Activated naive CD8-positive, alpha-beta T cell treated with anti-CD3 and anti-CD28 coated beads, Interleukin-2, amount 10 ng/mL, durations not matched to agents 7 days and 5 days (primary cell): ENCODE measurements around the gene ELK3. TPM values are rescaled to one million over a fixed set of nuclear protein-coding genes. Genes with fewer than 3 reads are reported as not detected.

ENCODE experiments used
- ATAC-seq: fragments of 150-1000 bp; cut with Tn5 transposase; one replicate; pipeline ENCODE4 v1.10.0; 2021; ENCODE audit warnings: low read depth, moderate library complexity
- POLR2A ChIA-PET: fragments of 350-600 bp; sonication (Branson Sonifier 250); formaldehyde crosslinking; loops from one replicate; lab custom pipeline; 2021; ENCODE audit warnings: antibody characterized with exemption; lab: Charles Lee
- DNase-seq: peaks from one replicate; pipeline ENCODE4 v3.0.0; 2021
- H3K27ac Mint-ChIP-seq: one replicate; pipeline ENCODE4 v1.8.0; 2022; ENCODE audit warnings: mild to moderate bottlenecking, mixed read lengths
- H3K27me3 Mint-ChIP-seq: one replicate; pipeline ENCODE4 v1.8.0; 2022; ENCODE audit warnings: mild to moderate bottlenecking, moderate library complexity, mixed read lengths
- H3K36me3 Mint-ChIP-seq: one replicate; pipeline ENCODE4 v1.8.0; 2021; ENCODE audit warnings: mild to moderate bottlenecking, mixed read lengths
- H3K4me1 Mint-ChIP-seq: one replicate; pipeline ENCODE4 v1.8.0; 2021; ENCODE audit warnings: mixed read lengths
- H3K4me3 Mint-ChIP-seq: one replicate; pipeline ENCODE4 v1.8.0; 2022; ENCODE audit warnings: mild to moderate bottlenecking, moderate library complexity, mixed read lengths
- H3K9me3 Mint-ChIP-seq: one replicate; pipeline ENCODE4 v1.8.0; 2021; ENCODE audit warnings: mixed read lengths
- total RNA-seq, 2 experiments: library from RNA; stranded (reverse); gene quantifications; one replicate each; pipeline ENCODE4 v1.2.3, GENCODE V29; 2021

Gene ELK3
- total RNA-seq = 10 to 100 TPM; 19.1 to 19.4 TPM

GRCh38 chr12:96193725-96194575 lies at the start of gene ELK3:
TSS of gene ELK3 (plus strand) at chr12:96194375.
- H3K27ac Mint-ChIP-seq = peak within 1 kb of the TSS; percentile 95
- peaks cover 38% of the 10 kb centered on the region for H3K4me1 Mint-ChIP-seq
- H3K4me3 Mint-ChIP-seq = peak within 1 kb of the TSS; percentile 96
- peaks cover 4% of the 10 kb centered on the region for H3K36me3 Mint-ChIP-seq
- peak; percentile 70 for ATAC-seq
- POLR2A ChIA-PET = interaction anchor here (1.8 kb wide), 1 partner anchor 206 kb away, joined by 12 read pairs; the partner anchor contains the start of gene CDK17
- peak; percentile 70 for DNase-seq
- no peaks in the 10 kb centered on the region for H3K9me3 Mint-ChIP-seq
- no peaks in the 10 kb centered on the region for H3K27me3 Mint-ChIP-seq

- Mint-ChIP-seq H3K27me3 (peaks cover 1% of the 10 kb centered on the region), H3K36me3 (peaks cover 3% of the 10 kb centered on the region), H3K4me3 (no peak overlapping the region), H3K9me3 (no peaks in the 10 kb centered on the region), H3K4me1 (peaks cover 22% of the 10 kb centered on the region), H3K27ac (no peak overlapping the region)
- POLR2A ChIA-PET = no interaction called here
- DNase-seq (no peak), ATAC-seq (no peak)
Observed at GRCh38 chr12:96146747-96147146, 47.4 kb upstream of the ELK3 start.

DNA sequence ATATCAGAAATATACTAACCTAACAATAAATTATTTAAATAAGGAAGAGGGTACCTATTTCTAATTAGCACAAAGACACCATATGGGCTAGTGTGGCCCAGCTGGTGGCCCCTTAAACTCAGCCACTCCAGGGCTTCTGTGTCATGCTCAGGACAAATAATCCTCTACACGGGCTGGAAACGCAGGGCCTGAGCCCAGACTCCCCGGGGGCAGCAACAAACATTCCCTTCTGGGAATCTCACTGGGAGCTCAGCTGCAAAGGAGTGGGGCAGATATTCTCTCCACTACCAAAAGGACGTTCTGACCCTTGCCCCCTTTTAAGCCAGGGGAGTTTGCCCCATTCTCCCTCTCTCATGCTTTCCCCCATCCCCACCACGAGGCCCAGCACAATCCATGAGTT lies 43.7 kb upstream of the ELK3 start:
- Mint-ChIP-seq H3K27me3 (peaks cover 2% of the 10 kb centered on the region), H3K4me1 (no peaks in the 10 kb centered on the region), H3K36me3 (no peaks in the 10 kb centered on the region), H3K27ac (no peak overlapping the region), H3K9me3 (no peaks in the 10 kb centered on the region), H3K4me3 (no peak overlapping the region)
- POLR2A ChIA-PET = no interaction called here
- DNase-seq (no peak), ATAC-seq (no peak)

- peaks cover 2% of the 10 kb centered on the region for H3K27me3 Mint-ChIP-seq
- H3K9me3 Mint-ChIP-seq = no peaks in the 10 kb centered on the region
- POLR2A ChIA-PET = no interaction called here
- H3K4me3 Mint-ChIP-seq = no peak overlapping the region
- no peak for DNase-seq
- no peaks in the 10 kb centered on the region for H3K4me1 Mint-ChIP-seq
- no peak for ATAC-seq
- no peak overlapping the region for H3K27ac Mint-ChIP-seq
- no peaks in the 10 kb centered on the region for H3K36me3 Mint-ChIP-seq
Observed at GRCh38 chr12:96152164-96152563, 42.0 kb upstream of the ELK3 start.

DNA sequence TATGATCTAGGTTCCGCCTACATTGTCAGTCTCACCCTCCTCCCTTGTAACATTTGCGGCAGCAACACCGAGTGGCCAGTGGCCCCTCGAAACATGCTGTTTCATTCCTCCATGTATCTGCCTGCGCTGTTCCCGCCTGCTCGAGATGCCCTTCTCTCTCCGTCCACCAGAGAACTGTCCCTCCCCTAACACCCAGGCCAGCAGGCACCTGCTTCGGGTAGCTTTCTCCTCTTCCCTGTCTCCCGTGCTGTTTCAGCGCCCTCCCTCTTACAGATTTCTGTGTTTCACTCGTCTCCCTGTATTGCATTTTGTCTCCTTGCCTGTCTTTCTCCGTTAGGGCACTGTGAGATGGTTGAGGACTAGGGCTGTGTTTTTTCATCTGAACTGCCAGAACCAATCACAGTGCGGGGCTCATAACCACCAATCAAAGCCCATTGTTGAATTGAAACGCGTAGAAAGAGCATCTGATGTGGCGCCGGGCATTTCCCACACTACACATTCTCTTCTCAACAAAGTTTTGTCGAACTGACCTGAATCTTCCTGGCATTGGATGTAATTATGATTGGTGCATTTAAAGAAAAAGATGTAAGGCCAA lies 40.9 kb upstream of the ELK3 start:
- POLR2A ChIA-PET = no interaction called here
- H3K4me1 Mint-ChIP-seq = no peaks in the 10 kb centered on the region
- no peak for DNase-seq
- no peak for ATAC-seq
- no peaks in the 10 kb centered on the region for H3K9me3 Mint-ChIP-seq
- peaks cover 2% of the 10 kb centered on the region for H3K27me3 Mint-ChIP-seq
- no peak overlapping the region for H3K27ac Mint-ChIP-seq
- no peaks in the 10 kb centered on the region for H3K36me3 Mint-ChIP-seq
- no peak overlapping the region for H3K4me3 Mint-ChIP-seq

DNA sequence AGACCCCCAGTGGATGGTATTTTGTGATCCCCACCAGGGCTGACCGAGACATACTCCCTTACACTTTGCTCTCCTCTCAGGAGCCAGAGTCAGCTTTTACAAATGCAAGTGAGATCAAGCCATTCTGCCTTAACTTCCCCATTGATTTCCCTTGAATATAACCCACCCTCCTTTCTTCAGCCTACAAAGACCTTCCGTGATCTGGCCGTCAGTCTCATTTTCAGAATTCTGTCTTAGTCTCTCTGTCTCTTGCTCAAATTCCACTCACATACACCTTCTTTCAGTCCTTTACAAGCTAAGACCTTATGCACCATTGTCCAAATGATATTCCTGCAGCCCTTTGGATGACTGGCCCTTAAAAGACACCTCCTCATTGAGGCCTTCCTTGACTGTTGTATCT lies 39.0 kb upstream of the ELK3 start:
- Mint-ChIP-seq H3K27ac (no peak overlapping the region), H3K4me1 (no peaks in the 10 kb centered on the region), H3K4me3 (no peak overlapping the region), H3K27me3 (peaks cover 2% of the 10 kb centered on the region), H3K36me3 (no peaks in the 10 kb centered on the region), H3K9me3 (peaks cover 1% of the 10 kb centered on the region)
- no peak for ATAC-seq
- DNase-seq = no peak
- POLR2A ChIA-PET = no interaction called here

DNA sequence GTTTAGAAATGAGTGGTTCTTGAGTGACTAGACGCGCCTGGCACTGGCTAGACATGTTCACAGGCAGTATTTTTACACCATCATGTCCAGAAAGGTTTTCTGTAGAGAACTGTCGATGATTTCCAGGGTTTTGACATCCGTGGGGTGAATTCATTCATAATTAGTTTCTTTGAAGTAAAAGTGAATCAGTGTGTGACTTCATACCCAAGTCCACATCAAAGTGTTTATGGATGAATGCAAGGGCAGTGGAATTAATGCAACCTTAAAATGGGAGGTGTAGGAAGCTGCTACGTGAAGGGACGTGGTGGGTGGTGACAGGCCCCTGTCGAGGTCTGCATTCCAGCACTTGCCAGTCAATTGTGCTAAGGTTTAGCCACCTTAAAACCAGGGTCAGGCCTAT lies 38.4 kb upstream of the ELK3 start:
- Mint-ChIP-seq H3K9me3 (peaks cover 1% of the 10 kb centered on the region), H3K36me3 (no peaks in the 10 kb centered on the region), H3K27me3 (peaks cover 2% of the 10 kb centered on the region), H3K4me1 (no peaks in the 10 kb centered on the region), H3K4me3 (no peak overlapping the region), H3K27ac (no peak overlapping the region)
- POLR2A ChIA-PET = no interaction called here
- ATAC-seq (no peak), DNase-seq (no peak)

DNA sequence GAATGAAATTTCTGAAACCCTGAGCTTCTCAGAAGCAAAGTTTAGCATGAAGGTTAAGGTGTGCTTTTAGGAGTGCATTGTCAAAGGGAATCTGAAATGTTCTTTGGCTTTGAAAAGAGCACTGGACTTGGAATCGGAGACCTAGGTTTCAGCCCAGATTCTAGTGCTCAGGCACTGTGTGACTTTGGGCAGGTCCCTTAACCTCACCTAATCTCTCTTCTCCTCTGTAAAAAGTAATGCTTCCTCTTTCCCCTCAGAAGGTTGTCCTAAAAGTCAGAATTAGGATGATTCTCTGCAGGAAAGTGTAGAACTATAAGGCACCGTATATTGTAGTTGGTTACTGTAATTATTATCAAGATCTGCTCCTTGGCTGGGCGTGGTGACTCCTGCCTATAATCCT lies 38.0 kb upstream of the ELK3 start:
- POLR2A ChIA-PET = no interaction called here
- Mint-ChIP-seq H3K4me1 (no peaks in the 10 kb centered on the region), H3K36me3 (no peaks in the 10 kb centered on the region), H3K4me3 (no peak overlapping the region), H3K27me3 (peaks cover 2% of the 10 kb centered on the region), H3K9me3 (peaks cover 1% of the 10 kb centered on the region), H3K27ac (no peak overlapping the region)
- no peak for ATAC-seq
- DNase-seq = no peak

DNA sequence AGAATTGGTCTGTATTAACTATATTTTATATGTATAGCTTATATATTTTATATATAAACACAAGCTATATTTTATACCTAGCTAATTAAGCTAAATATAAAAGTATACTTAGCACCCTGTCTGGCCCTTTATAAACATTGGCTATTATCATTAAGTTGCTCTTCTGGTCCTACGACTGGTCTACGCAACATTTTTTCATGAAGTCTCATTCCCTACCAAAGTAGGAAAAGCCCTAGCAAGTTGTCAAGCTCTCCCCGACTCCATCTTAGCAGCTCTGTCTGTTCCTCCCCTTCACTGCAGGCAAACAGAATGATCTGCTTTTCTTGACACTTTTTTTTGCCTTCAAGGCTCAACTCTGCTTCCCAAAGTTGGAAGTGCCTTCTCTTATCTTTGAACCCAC lies 36.7 kb upstream of the ELK3 start:
- Mint-ChIP-seq H3K9me3 (peaks cover 1% of the 10 kb centered on the region), H3K27me3 (no peaks in the 10 kb centered on the region), H3K4me3 (no peak overlapping the region), H3K4me1 (no peaks in the 10 kb centered on the region), H3K27ac (no peak overlapping the region), H3K36me3 (no peaks in the 10 kb centered on the region)
- POLR2A ChIA-PET = no interaction called here
- no peak for DNase-seq
- ATAC-seq = no peak

GRCh38 chr12:96164951-96165811 lies 29.0 kb upstream of the ELK3 start:
- H3K4me1 Mint-ChIP-seq = no peaks in the 10 kb centered on the region
- H3K27ac Mint-ChIP-seq = no peak overlapping the region
- DNase-seq = no peak
- ATAC-seq = no peak
- H3K9me3 Mint-ChIP-seq = no peaks in the 10 kb centered on the region
- no peaks in the 10 kb centered on the region for H3K36me3 Mint-ChIP-seq
- H3K27me3 Mint-ChIP-seq = peaks cover 2% of the 10 kb centered on the region
- no peak overlapping the region for H3K4me3 Mint-ChIP-seq
- POLR2A ChIA-PET = no interaction called here

DNA sequence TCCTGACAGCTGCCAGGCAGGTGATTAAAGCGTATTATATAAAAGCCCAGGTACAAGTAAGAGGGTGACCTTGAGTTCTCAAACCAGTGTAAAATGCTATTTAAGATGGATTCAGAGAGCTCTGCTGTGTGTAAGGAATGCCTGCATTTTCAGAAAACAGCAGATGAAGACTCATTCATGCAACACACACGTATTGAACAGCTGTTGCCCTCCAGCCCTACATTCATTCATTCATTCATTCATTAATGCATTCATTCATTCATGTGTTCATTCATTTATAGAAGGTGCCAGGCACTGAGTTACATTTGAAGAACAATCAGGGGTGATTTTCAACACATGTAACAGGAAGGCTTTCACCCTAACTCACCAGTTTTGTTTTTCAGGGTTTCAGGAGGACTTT lies 27.4 kb upstream of the ELK3 start:
- POLR2A ChIA-PET = interaction anchor here (1.7 kb wide), 1 partner anchor 10 kb away, joined by 4 read pairs; no protein-coding TSS in a partner anchor
- H3K4me1 Mint-ChIP-seq = no peaks in the 10 kb centered on the region
- DNase-seq (no peak), ATAC-seq (no peak)
- no peak overlapping the region for H3K27ac Mint-ChIP-seq
- peaks cover 5% of the 10 kb centered on the region for H3K27me3 Mint-ChIP-seq
- no peaks in the 10 kb centered on the region for H3K9me3 Mint-ChIP-seq
- H3K36me3 Mint-ChIP-seq = no peaks in the 10 kb centered on the region
- H3K4me3 Mint-ChIP-seq = no peak overlapping the region

GRCh38 chr12:96167492-96167891 lies 26.7 kb upstream of the ELK3 start:
- no peak overlapping the region for H3K4me3 Mint-ChIP-seq
- POLR2A ChIA-PET = interaction anchor here (1.7 kb wide), 1 partner anchor 10 kb away, joined by 4 read pairs; no protein-coding TSS in a partner anchor
- peaks cover under 1% of the 10 kb centered on the region for H3K9me3 Mint-ChIP-seq
- no peak for ATAC-seq
- peaks cover 5% of the 10 kb centered on the region for H3K27me3 Mint-ChIP-seq
- DNase-seq = no peak
- H3K27ac Mint-ChIP-seq = no peak overlapping the region
- peaks cover 2% of the 10 kb centered on the region for H3K36me3 Mint-ChIP-seq
- no peaks in the 10 kb centered on the region for H3K4me1 Mint-ChIP-seq

- peaks cover 8% of the 10 kb centered on the region for H3K9me3 Mint-ChIP-seq
- ATAC-seq (no peak), DNase-seq (no peak)
- H3K4me3 Mint-ChIP-seq = no peak overlapping the region
- H3K27ac Mint-ChIP-seq = no peak overlapping the region
- H3K36me3 Mint-ChIP-seq = peaks cover 5% of the 10 kb centered on the region
- H3K4me1 Mint-ChIP-seq = no peaks in the 10 kb centered on the region
- POLR2A ChIA-PET = no interaction called here
- peaks cover 7% of the 10 kb centered on the region for H3K27me3 Mint-ChIP-seq
Observed at GRCh38 chr12:96170328-96170727, 23.8 kb upstream of the ELK3 start.
